HepG2 (cell line): ENCODE measurements around the gene PRKN.

ENCODE experiments used
- CREBL2 ChIP-seq: sonication (generic); formaldehyde crosslinking; IDR thresholded peaks from 2 replicates; pipeline ENCODE4 v1.8.1; 2023; ENCODE audit warnings: missing genetic modification reagents, mild to moderate bottlenecking, borderline replicate concordance
- ZNF136 ChIP-seq: sonication (generic); formaldehyde crosslinking; IDR thresholded peaks from 2 replicates; pipeline ENCODE4 v1.8.1; 2022; ENCODE audit warnings: low read depth, mild to moderate bottlenecking, moderate library complexity, missing genetic modification reagents
- TF ChIP-seq, protein P1 (sequence below): sonication (generic); formaldehyde crosslinking; IDR thresholded peaks from 2 replicates; pipeline ENCODE4 v1.5.0; 2020; ENCODE audit warnings: mild to moderate bottlenecking, missing genetic modification reagents, moderate library complexity

DNA sequence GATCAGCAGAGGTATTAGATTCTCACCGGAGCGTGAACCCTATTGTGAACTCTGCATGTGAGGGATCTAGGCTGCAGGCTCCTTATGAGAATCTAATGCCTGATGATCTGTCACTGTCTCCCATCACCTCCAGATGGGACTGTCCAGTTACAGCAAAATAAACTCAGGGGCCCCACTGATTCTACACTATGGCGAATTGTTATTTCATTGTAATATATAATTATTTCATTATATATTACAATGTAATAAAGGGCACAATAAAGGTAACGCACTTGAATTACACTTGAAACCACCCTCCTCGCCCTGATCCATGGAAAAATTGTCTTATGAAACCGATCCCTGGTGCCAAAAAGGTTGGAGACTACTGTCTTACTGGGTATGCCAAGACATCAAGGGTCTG, 18.6 kb downstream of the PRKN start:
- TF ChIP-seq CREBL2 (no peak), ZNF136 (CRISPR knock-in tag) (no peak)
- TF ChIP-seq, protein P1, sequence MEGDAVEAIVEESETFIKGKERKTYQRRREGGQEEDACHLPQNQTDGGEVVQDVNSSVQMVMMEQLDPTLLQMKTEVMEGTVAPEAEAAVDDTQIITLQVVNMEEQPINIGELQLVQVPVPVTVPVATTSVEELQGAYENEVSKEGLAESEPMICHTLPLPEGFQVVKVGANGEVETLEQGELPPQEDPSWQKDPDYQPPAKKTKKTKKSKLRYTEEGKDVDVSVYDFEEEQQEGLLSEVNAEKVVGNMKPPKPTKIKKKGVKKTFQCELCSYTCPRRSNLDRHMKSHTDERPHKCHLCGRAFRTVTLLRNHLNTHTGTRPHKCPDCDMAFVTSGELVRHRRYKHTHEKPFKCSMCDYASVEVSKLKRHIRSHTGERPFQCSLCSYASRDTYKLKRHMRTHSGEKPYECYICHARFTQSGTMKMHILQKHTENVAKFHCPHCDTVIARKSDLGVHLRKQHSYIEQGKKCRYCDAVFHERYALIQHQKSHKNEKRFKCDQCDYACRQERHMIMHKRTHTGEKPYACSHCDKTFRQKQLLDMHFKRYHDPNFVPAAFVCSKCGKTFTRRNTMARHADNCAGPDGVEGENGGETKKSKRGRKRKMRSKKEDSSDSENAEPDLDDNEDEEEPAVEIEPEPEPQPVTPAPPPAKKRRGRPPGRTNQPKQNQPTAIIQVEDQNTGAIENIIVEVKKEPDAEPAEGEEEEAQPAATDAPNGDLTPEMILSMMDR (CRISPR knock-in tag), result no peak
